Left hindlimb (tissue), 1 donor: ENCODE measurements around the gene UBL4A.
A peak's percentile ranks its signal among the peaks of the same experiment; 100 is the strongest.

Experiments used
- DNase-seq: peaks from one replicate; pipeline ENCODE4 v3.0.0-alpha.2; 2018

The UBL4A gene

DNA sequence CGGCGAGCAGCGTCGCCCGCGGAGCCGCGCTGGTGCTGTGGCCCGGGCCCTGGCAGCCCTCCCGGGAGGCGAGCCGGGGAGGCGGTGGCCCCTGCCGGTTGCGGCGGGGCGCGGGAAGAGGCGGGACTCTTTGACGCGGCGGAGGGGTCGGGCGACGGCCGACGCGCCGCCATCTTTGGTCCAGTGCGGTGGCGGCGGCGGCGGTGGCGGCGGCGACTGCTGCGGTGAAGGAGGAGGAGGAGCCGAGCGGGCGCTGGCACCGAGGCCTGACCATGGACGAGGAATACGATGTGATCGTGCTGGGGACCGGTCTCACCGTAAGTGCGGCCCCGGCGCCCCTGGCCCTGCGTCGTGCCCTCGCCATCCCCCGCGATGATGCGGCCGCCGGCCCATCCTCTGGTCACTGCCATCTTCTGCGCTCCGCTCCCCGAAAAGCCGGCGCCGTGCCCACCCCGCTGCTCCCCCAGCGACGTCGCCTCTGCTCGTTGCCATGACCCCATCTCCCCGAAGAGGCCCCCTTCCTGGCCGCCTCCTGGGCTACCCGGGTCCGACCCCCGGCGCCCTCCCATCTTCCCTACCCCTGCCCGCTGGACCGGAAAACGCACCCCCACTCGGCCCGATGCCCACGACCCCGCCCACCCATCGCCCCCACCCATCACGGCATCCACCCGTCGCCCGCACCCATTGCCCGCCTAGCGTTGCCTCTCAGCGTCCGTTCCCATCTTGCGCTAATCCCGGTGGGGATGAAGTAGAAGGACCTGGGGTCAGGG is 49.2 kb downstream of the UBL4A start, which contains the start of gene GDI1:
Gene GDI1, plus strand, starts transcription at position 172 of the 770 bp plus-strand sequence. Its CDS starts 101 bp downstream, at position 273.
- peak; percentile 63 for DNase-seq

DNA sequence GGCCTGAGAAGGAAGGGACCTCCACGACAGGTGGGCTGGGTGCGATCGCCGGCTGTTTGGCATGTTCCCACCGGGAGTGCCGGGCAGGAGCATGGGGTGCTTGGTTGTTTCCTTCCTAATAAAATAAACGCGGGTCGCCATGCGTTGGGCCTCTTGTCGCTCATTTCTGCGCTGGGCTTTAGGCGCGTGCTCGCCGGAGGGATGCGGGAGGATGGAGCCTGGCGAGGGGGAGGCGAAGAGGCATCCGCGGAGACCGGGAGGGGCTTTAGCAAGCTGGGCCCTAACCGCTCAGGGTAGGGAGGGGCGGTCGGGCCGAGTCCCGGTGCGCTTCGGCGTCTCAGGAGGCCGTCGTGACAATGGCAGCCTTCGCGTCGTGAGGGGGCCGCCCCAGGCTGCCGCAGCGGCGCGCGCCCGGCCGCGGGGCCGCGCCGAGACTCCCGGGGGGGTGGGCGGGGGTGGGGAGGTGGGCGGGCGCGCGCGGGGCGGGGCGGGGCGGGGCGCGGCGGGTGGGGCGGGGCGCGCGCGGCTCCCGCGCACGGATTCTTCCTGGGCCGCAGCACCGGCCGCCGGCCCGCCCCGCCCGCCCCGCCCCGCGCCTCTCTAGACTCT is 49.9 kb downstream of the UBL4A start:
- DNase-seq: no peak

- DNase-seq: no peak
Observed at GRCh38 chrX:154435171-154435733, 51.2 kb downstream of the UBL4A start.

DNA sequence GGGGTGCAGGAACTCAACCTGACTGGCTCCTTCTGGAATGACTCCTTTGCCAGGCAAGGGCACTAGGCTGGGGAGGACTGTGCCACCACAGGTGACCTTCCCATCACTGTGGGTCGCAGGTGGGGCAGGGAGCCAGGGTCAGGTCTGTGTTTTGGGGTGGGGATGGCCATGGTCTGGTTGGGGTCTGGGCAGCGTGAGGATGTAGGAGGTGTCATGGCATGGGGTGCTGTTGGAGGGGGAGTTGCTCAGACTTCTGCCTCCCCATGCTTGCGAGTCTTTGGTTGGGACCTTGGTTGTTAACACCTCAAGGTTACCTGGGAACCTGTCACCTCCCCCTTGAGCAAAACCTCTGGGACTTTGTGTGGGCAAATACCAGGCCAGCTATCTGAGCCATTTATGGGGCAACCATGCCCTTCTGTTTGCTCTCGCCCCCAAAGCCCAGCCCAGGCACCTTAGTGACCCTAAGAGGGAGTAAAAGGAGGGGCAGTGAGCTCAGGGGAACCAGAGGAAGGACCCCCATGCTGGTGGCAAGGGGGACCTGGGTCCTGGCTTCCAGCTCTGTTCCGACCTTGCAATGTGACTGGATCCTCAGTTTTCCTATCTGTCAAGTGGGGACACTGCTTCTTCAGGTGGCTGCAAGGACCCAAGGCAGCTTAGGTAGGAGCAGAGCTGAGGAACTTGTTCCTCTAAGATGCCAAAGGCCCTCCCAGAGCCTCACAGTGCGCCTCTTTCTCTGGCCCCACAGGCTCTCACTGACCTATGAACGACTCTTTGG is 51.8 kb downstream of the UBL4A start:
- DNase-seq: no peak
